GM12878 (cell line): ENCODE data around the gene LRRC7. TPM values are rescaled to one million over a fixed set of nuclear protein-coding genes. Genes with fewer than 3 reads are reported as not detected.
"Not testable (repeated sequence)": the region's sequence is repeated elsewhere in the genome, so short reads cannot be mapped to it uniquely, and the experiment has no call there.

Experiments used
- ATAC-seq: fragments of 200-7000 bp; cut with Tn5 transposase; 3 replicates; pipeline ENCODE4 v1.9.1; 2020; ENCODE audit warnings: mild to moderate bottlenecking, moderate library complexity
- BruUV-seq: library from RNA; stranded (reverse); fragments of 400-500 nt; replicated peaks from 2 replicates; lab custom pipeline; 2021; lab: Mats Ljungman, UMichigan
- CTCF ChIA-PET: fragments of 300-600 bp; sonication (Branson Sonifier 250); formaldehyde crosslinking; extraction: SDS; loops from one replicate; lab custom pipeline; 2021; ENCODE audit warnings: inconsistent platforms; lab: Yijun Ruan, JAX
- POLR2A ChIA-PET: fragments of 350-600 bp; formaldehyde crosslinking; extraction: SDS; loops from one replicate; lab custom pipeline; 2021; ENCODE audit warnings: inconsistent platforms; lab: Charles Lee
- RAD21 ChIA-PET: fragments of 300-600 bp; sonication (Branson Sonifier 250); formaldehyde crosslinking; loops from one replicate; lab custom pipeline; 2023; ENCODE audit warnings: antibody characterized with exemption; ENCODE audit not compliant: unreplicated experiment; lab: Charles Lee
- SMC1A ChIA-PET: fragments of 300-600 bp; sonication (Branson Sonifier 250); formaldehyde crosslinking; loops from one replicate; lab custom pipeline; 2023; ENCODE audit not compliant: unreplicated experiment, uncharacterized antibody; lab: Charles Lee
- DNase-seq: peaks from one replicate; pipeline ENCODE4 v3.0.0-alpha.2; 2011; ENCODE audit warnings: low read depth, low spot score
- FAIRE-seq: peaks from 3 replicates; lab custom pipeline; 2011; peaks lifted over from hg19 to GRCh38; lab: Jason Lieb, UNC
- H2AFZ ChIP-seq: 2 replicates; pipeline ENCODE4 v1.6.0; 2011; ENCODE audit warnings: low read depth, low read length, control low read depth; ENCODE audit not compliant: control insufficient read depth
- H3K27ac ChIP-seq: 2 replicates; pipeline ENCODE4 v1.5.1; 2011; ENCODE audit warnings: control low read depth; ENCODE audit not compliant: control insufficient read depth, insufficient read depth
- H3K27me3 ChIP-seq, 2 experiments: replicated peaks in 1 of 2; 2 replicates each; pipeline versions ENCODE4 v1.6.0 to v1.6.1; 2011; ENCODE audit warnings: low read length in 1 of 2; ENCODE audit not compliant: control insufficient read depth in 2 of 2, insufficient read depth in 2 of 2
- H3K36me3 ChIP-seq, 2 experiments: 2 replicates each; pipeline ENCODE4 v1.5.1; 2011; ENCODE audit warnings: low read length in 1 of 2; ENCODE audit not compliant: control insufficient read depth in 2 of 2, insufficient read depth in 2 of 2
- H3K4me1 ChIP-seq: 2 replicates; pipeline ENCODE4 v1.6.1; 2011; ENCODE audit warnings: mild to moderate bottlenecking, low read length, moderate library complexity, mixed read lengths; ENCODE audit not compliant: control insufficient read depth, insufficient read depth
- H3K4me2 ChIP-seq: 2 replicates; pipeline ENCODE4 v1.6.0; 2011; ENCODE audit warnings: control low read depth; ENCODE audit not compliant: control insufficient read depth, insufficient read depth
- H3K4me3 ChIP-seq: fragments of 200-600 bp; sonication (generic); 2 replicates; pipeline ENCODE4 v1.5.1; 2016
- H3K79me2 ChIP-seq: 2 replicates; pipeline ENCODE4 v1.6.0; 2011; ENCODE audit warnings: low read length; ENCODE audit not compliant: control insufficient read depth, insufficient read depth
- H3K9ac ChIP-seq: 2 replicates; pipeline ENCODE4 v1.8.0; 2011; ENCODE audit warnings: low read length, control low read depth, mixed read lengths; ENCODE audit not compliant: control insufficient read depth, insufficient read depth
- H3K9me3 ChIP-seq: replicated peaks from 3 replicates; pipeline ENCODE4 v1.5.1; 2011; ENCODE audit warnings: mild to moderate bottlenecking, low read length; ENCODE audit not compliant: control insufficient read depth, insufficient read depth
- H4K20me1 ChIP-seq: 2 replicates; pipeline ENCODE4 v1.6.0; 2011; ENCODE audit not compliant: control insufficient read depth, insufficient read depth
- IKZF1 ChIP-seq: fragments of 450-650 bp; conservative IDR thresholded peaks from 2 replicates; pipeline ENCODE4 v1.6.1; 2017; ENCODE audit warnings: antibody characterized with exemption, mild to moderate bottlenecking
- JUND ChIP-seq: IDR thresholded peaks from 2 replicates; pipeline ENCODE4 v1.6.1; 2012; ENCODE audit warnings: low read depth, mild to moderate bottlenecking, low read length, improper control_type of control experiment, moderate library complexity
- NFIC ChIP-seq: IDR thresholded peaks from 2 replicates; pipeline ENCODE4 v1.6.1; 2012; ENCODE audit warnings: low read depth, mild to moderate bottlenecking, inconsistent platforms, low read length, moderate library complexity
- NFYA ChIP-seq: IDR thresholded peaks from 2 replicates; pipeline ENCODE4 v1.6.1; 2011; ENCODE audit warnings: low read depth, mild to moderate bottlenecking, low read length, improper control_type of control experiment, borderline replicate concordance
- PAX5 ChIP-seq: IDR thresholded peaks from 2 replicates; pipeline ENCODE4 v1.6.1; 2011; ENCODE audit warnings: low read depth, low read length, borderline replicate concordance
- SMAD1 ChIP-seq: fragments of 450-650 bp; IDR thresholded peaks from 2 replicates; pipeline ENCODE4 v1.6.1; 2018; ENCODE audit warnings: mild to moderate bottlenecking, low read depth; ENCODE audit not compliant: partially characterized antibody
- SMC3 ChIP-seq: IDR thresholded peaks from 2 replicates; pipeline ENCODE4 v1.6.1; 2011; ENCODE audit warnings: low read length, improper control_type of control experiment, borderline replicate concordance
- SP1 ChIP-seq: IDR thresholded peaks from one replicate; pipeline ENCODE4 v1.6.1; 2011; ENCODE audit warnings: low read depth, low read length
- TARDBP ChIP-seq: IDR thresholded peaks from 2 replicates; pipeline ENCODE4 v1.6.1; 2016; ENCODE audit warnings: borderline replicate concordance
- USF1 ChIP-seq: IDR thresholded peaks from 2 replicates; pipeline ENCODE4 v1.6.1; 2011; ENCODE audit warnings: borderline replicate concordance, low read depth, mild to moderate bottlenecking, moderate library complexity, mixed read lengths, low read length; ENCODE audit not compliant: insufficient read depth; ENCODE audit errors: extremely low read length
- USF2 ChIP-seq: IDR thresholded peaks from 2 replicates; pipeline ENCODE4 v1.6.1; 2011; ENCODE audit warnings: low read depth, low read length, improper control_type of control experiment, borderline replicate concordance
- ZBTB40 ChIP-seq: fragments of 450-650 bp; IDR thresholded peaks from 2 replicates; pipeline ENCODE4 v1.6.1; 2016; ENCODE audit warnings: mild to moderate bottlenecking, moderate library complexity, borderline replicate concordance
- ZNF622 ChIP-seq: fragments of 450-650 bp; IDR thresholded peaks from 2 replicates; pipeline ENCODE4 v1.6.1; 2017; ENCODE audit warnings: mild to moderate bottlenecking, inconsistent platforms
- WGBS: methylation state at CpG from one replicate; pipeline ENCODE4 v1.1.6; 2016; ENCODE audit warnings: low lambda C conversion rate; ENCODE audit not compliant: insufficient replicate concordance, insufficient coverage; ENCODE audit errors: missing lambda C conversion rate; 5-methylcytosine and 5-hydroxymethylcytosine counted together
- in situ Hi-C: fragments of 300-500 bp; cut with MboI; formaldehyde crosslinking; loops from 9 replicates; pipeline ENCODE4 v1.14.3; 2018; ENCODE audit warnings: mixed read lengths
- intact Hi-C: fragments of 100-400 bp; cut with micrococcal nuclease; formaldehyde crosslinking; loops from one replicate; pipeline ENCODE4 v1.14.2; 2022; ENCODE audit not compliant: unreplicated experiment
- polyA plus RNA-seq, 11 experiments: library from polyadenylated mRNA; depleted of rRNA in 4 of 11; unstranded in 6 of 11; stranded (reverse) in 5 of 11; fragments of >200 nt; fragmentation: Nextera tagmentation in 4 of 11; fragmentation: Illumina TruSeq in 1 of 11; extraction: Ambion mirVana in 4 of 11; extraction: Trizol in 1 of 11; gene quantifications; 1 replicate in 1 of 11; 2 replicates in 10 of 11; pipeline versions ENCODE4 v1.2.1 to v1.2.3, GENCODE V29; 2011 to 2016; ENCODE audit warnings: inconsistent platforms in 2 of 11, missing spikeins in 2 of 11, low read depth in 1 of 11
- total RNA-seq, 4 experiments: library from RNA; depleted of rRNA in 3 of 4; stranded (reverse); fragments of >200 nt in 3 of 4; fragmentation: Illumina TruSeq in 1 of 4; extraction: Trizol in 1 of 4; gene quantifications; 2 replicates each; pipeline versions ENCODE4 v1.2.1 to v1.2.3, GENCODE V29; 2013 to 2021

LRRC7 gene
- total and polyA plus RNA-seq, 10 of the 15 experiments (the other 5 are each of a cell fraction or from before 2014, with no cell fraction given): 0.05 to 1.4 (median 0.24) TPM; not detected in 5

- H3K4me1 ChIP-seq, POLR2A ChIA-PET, H3K9ac ChIP-seq, BruUV-seq, H2AFZ ChIP-seq, H3K4me3 ChIP-seq, H3K9me3 ChIP-seq, SMC1A ChIA-PET, H3K79me2 ChIP-seq, H3K27ac ChIP-seq, intact Hi-C loops, ATAC-seq, DNase-seq, H4K20me1 ChIP-seq, in situ Hi-C loops, RAD21 ChIA-PET, H3K27me3 ChIP-seq, H3K36me3 ChIP-seq, FAIRE-seq, CTCF ChIA-PET, H3K4me2 ChIP-seq: not testable (repeated sequence)
- 64% methylated on average over 12 of the region's 14 CpGs for WGBS
These were observed 320.3 kb downstream of the LRRC7 start for GRCh38 chr1:69888016-69888415.

- BruUV-seq: no TSS peak
- in situ Hi-C loops: no loop called here
- POLR2A ChIA-PET: no interaction called here
- intact Hi-C loops: no loop called here
- DNase-seq: no peak
- Histone ChIP-seq H3K4me2 (no peak overlapping the region), H4K20me1 (no peaks in the 10 kb centered on the region), H3K9me3 (no peaks in the 10 kb centered on the region), H3K79me2 (no peaks in the 10 kb centered on the region), H3K9ac (no peak overlapping the region), H3K4me3 (no peak overlapping the region), H3K4me1 (no peaks in the 10 kb centered on the region), H3K36me3 (no peaks in the 10 kb centered on the region), H3K27ac (no peak overlapping the region), H2AFZ (no peak overlapping the region), H3K27me3 (no peaks in the 10 kb centered on the region)
- WGBS: 8% methylated on average over 1 of the region's 1 CpG
- ATAC-seq: no peak
- RAD21 ChIA-PET: no interaction called here
- SMC1A ChIA-PET: no interaction called here
- FAIRE-seq: no peak
- CTCF ChIA-PET: no interaction called here
- TF ChIP-seq NFYA (no peak), USF2 (no peak), SMAD1 (no peak), SP1 (no peak), IKZF1 (no peak), JUND (no peak), ZNF622 (no peak), TARDBP (no peak), USF1 (no peak), NFIC (no peak), PAX5 (no peak), SMC3 (no peak), ZBTB40 (no peak)
These were observed 320.9 kb downstream of the LRRC7 start for GRCh38 chr1:69888657-69889056.
